Activated naive CD4-positive, alpha-beta T cell treated with anti-CD3 and anti-CD28 coated beads for 36 hours (primary cell): ENCODE measurements around the gene BICC1. TPM values are rescaled to one million over a fixed set of nuclear protein-coding genes. Genes with fewer than 3 reads are reported as not detected.

Experiments used
- CTCF ChIA-PET: fragments of 350-600 bp; sonication (Branson Sonifier 250); formaldehyde crosslinking; loops from one replicate; lab custom pipeline; 2021; ENCODE audit warnings: antibody characterized with exemption; lab: Charles Lee
- DNase-seq: peaks from one replicate; pipeline ENCODE4 v3.0.0-alpha.2; 2020
- H3K27ac Mint-ChIP-seq: one replicate; pipeline ENCODE4 v1.8.0; 2021; ENCODE audit warnings: mild to moderate bottlenecking, mixed read lengths
- H3K27me3 Mint-ChIP-seq: one replicate; pipeline ENCODE4 v1.8.0; 2021; ENCODE audit warnings: low read depth, mixed read lengths
- H3K36me3 Mint-ChIP-seq: one replicate; pipeline ENCODE4 v1.8.0; 2021; ENCODE audit warnings: low read depth, mixed read lengths
- H3K4me1 Mint-ChIP-seq: one replicate; pipeline ENCODE4 v1.8.0; 2021; ENCODE audit warnings: low read depth, mixed read lengths
- H3K4me3 Mint-ChIP-seq: one replicate; pipeline ENCODE4 v1.8.0; 2021; ENCODE audit warnings: mild to moderate bottlenecking, moderate library complexity, mixed read lengths
- H3K9me3 Mint-ChIP-seq: one replicate; pipeline ENCODE4 v1.8.0; 2021; ENCODE audit warnings: mixed read lengths
- intact Hi-C: fragments of 100-400 bp; cut with micrococcal nuclease; formaldehyde crosslinking; loops from one replicate; pipeline ENCODE4 v1.15.1; 2023
- total RNA-seq, 2 experiments: library from RNA; stranded (reverse); gene quantifications; one replicate each; pipeline ENCODE4 v1.2.3, GENCODE V29; 2021

The BICC1 gene
- total RNA-seq, 2 experiments from 2014 or later = not detected

- intact Hi-C loops = no loop called here
- Mint-ChIP-seq H3K9me3 (no peaks in the 10 kb centered on the region), H3K4me1 (no peaks in the 10 kb centered on the region), H3K36me3 (no peaks in the 10 kb centered on the region), H3K27ac (no peak overlapping the region), H3K27me3 (peaks cover 2% of the 10 kb centered on the region), H3K4me3 (no peak overlapping the region)
- DNase-seq = no peak
- CTCF ChIA-PET = no interaction called here
Observed at GRCh38 chr10:58802047-58802446, 289.4 kb downstream of the BICC1 start.

GRCh38 chr10:58806323-58806722 is 293.7 kb downstream of the BICC1 start:
- no peaks in the 10 kb centered on the region for H3K9me3 Mint-ChIP-seq
- DNase-seq = no peak
- CTCF ChIA-PET = no interaction called here
- H3K4me3 Mint-ChIP-seq = no peak overlapping the region
- H3K27ac Mint-ChIP-seq = no peak overlapping the region
- H3K36me3 Mint-ChIP-seq = no peaks in the 10 kb centered on the region
- intact Hi-C loops = no loop called here
- peaks cover 4% of the 10 kb centered on the region for H3K27me3 Mint-ChIP-seq
- no peaks in the 10 kb centered on the region for H3K4me1 Mint-ChIP-seq

- peaks cover 3% of the 10 kb centered on the region for H3K27me3 Mint-ChIP-seq
- DNase-seq = no peak
- no peaks in the 10 kb centered on the region for H3K36me3 Mint-ChIP-seq
- H3K27ac Mint-ChIP-seq = no peak overlapping the region
- no peaks in the 10 kb centered on the region for H3K4me1 Mint-ChIP-seq
- intact Hi-C loops = no loop called here
- CTCF ChIA-PET = no interaction called here
- H3K4me3 Mint-ChIP-seq = no peak overlapping the region
- no peaks in the 10 kb centered on the region for H3K9me3 Mint-ChIP-seq
Observed at GRCh38 chr10:58806970-58807628, 294.4 kb downstream of the BICC1 start.

GRCh38 chr10:58807629-58808022 is 295.0 kb downstream of the BICC1 start:
- peaks cover 3% of the 10 kb centered on the region for H3K27me3 Mint-ChIP-seq
- no peak overlapping the region for H3K4me3 Mint-ChIP-seq
- H3K36me3 Mint-ChIP-seq = no peaks in the 10 kb centered on the region
- intact Hi-C loops = no loop called here
- no peaks in the 10 kb centered on the region for H3K4me1 Mint-ChIP-seq
- DNase-seq = no peak
- CTCF ChIA-PET = no interaction called here
- H3K27ac Mint-ChIP-seq = no peak overlapping the region
- no peaks in the 10 kb centered on the region for H3K9me3 Mint-ChIP-seq

GRCh38 chr10:58810751-58811150 is 298.1 kb downstream of the BICC1 start:
- intact Hi-C loops = no loop called here
- Mint-ChIP-seq H3K27ac (no peak overlapping the region), H3K9me3 (no peaks in the 10 kb centered on the region), H3K27me3 (peaks cover 3% of the 10 kb centered on the region), H3K4me3 (no peak overlapping the region), H3K4me1 (no peaks in the 10 kb centered on the region), H3K36me3 (no peaks in the 10 kb centered on the region)
- CTCF ChIA-PET = no interaction called here
- DNase-seq = no peak

GRCh38 chr10:58813573-58813972 is 300.9 kb downstream of the BICC1 start:
- no peak overlapping the region for H3K27ac Mint-ChIP-seq
- no peaks in the 10 kb centered on the region for H3K4me1 Mint-ChIP-seq
- no peak overlapping the region for H3K4me3 Mint-ChIP-seq

GRCh38 chr10:58817201-58817846 is 304.7 kb downstream of the BICC1 start:
- no peak for DNase-seq
- Mint-ChIP-seq H3K36me3 (no peaks in the 10 kb centered on the region), H3K27me3 (no peaks in the 10 kb centered on the region), H3K4me1 (no peaks in the 10 kb centered on the region), H3K27ac (no peak overlapping the region), H3K9me3 (no peaks in the 10 kb centered on the region), H3K4me3 (no peak overlapping the region)
- CTCF ChIA-PET = no interaction called here
- intact Hi-C loops = no loop called here

More at GRCh38 chr10:58813573-58813972, 300.9 kb downstream of the BICC1 start:
- Mint-ChIP-seq H3K36me3 (no peaks in the 10 kb centered on the region), H3K9me3 (no peaks in the 10 kb centered on the region), H3K27me3 (peaks cover 2% of the 10 kb centered on the region)
- no peak for DNase-seq
- CTCF ChIA-PET = no interaction called here
- intact Hi-C loops = no loop called here

GRCh38 chr10:58818900-58819299 is 306.2 kb downstream of the BICC1 start:
- Mint-ChIP-seq H3K9me3 (no peaks in the 10 kb centered on the region), H3K4me3 (no peak overlapping the region), H3K4me1 (no peaks in the 10 kb centered on the region), H3K27ac (no peak overlapping the region), H3K27me3 (no peaks in the 10 kb centered on the region), H3K36me3 (no peaks in the 10 kb centered on the region)
- CTCF ChIA-PET = no interaction called here
- intact Hi-C loops = no loop called here
- DNase-seq = no peak

- CTCF ChIA-PET = no interaction called here
- peaks cover 1% of the 10 kb centered on the region for H3K27me3 Mint-ChIP-seq
- no peaks in the 10 kb centered on the region for H3K36me3 Mint-ChIP-seq
- no peak for DNase-seq
- no peak overlapping the region for H3K27ac Mint-ChIP-seq
- H3K4me3 Mint-ChIP-seq = no peak overlapping the region
- intact Hi-C loops = no loop called here
- H3K4me1 Mint-ChIP-seq = no peaks in the 10 kb centered on the region
- H3K9me3 Mint-ChIP-seq = no peaks in the 10 kb centered on the region
Observed at GRCh38 chr10:58820386-58820785, 307.7 kb downstream of the BICC1 start.

GRCh38 chr10:58820861-58821751 is 308.4 kb downstream of the BICC1 start:
- DNase-seq = no peak
- H3K27me3 Mint-ChIP-seq = peaks cover 1% of the 10 kb centered on the region
- no peak overlapping the region for H3K27ac Mint-ChIP-seq
- H3K36me3 Mint-ChIP-seq = no peaks in the 10 kb centered on the region
- no peak overlapping the region for H3K4me3 Mint-ChIP-seq
- H3K9me3 Mint-ChIP-seq = no peaks in the 10 kb centered on the region
- CTCF ChIA-PET = no interaction called here
- intact Hi-C loops = no loop called here
- no peaks in the 10 kb centered on the region for H3K4me1 Mint-ChIP-seq

- CTCF ChIA-PET = no interaction called here
- Mint-ChIP-seq H3K27ac (no peak overlapping the region), H3K9me3 (no peaks in the 10 kb centered on the region), H3K36me3 (no peaks in the 10 kb centered on the region), H3K4me1 (no peaks in the 10 kb centered on the region), H3K4me3 (no peak overlapping the region), H3K27me3 (peaks cover 1% of the 10 kb centered on the region)
- intact Hi-C loops = no loop called here
- no peak for DNase-seq
Observed at GRCh38 chr10:58821752-58822056, 309.0 kb downstream of the BICC1 start.

GRCh38 chr10:58823983-58824382 is 311.3 kb downstream of the BICC1 start:
- DNase-seq = no peak
- no peaks in the 10 kb centered on the region for H3K9me3 Mint-ChIP-seq
- H3K4me3 Mint-ChIP-seq = no peak overlapping the region
- intact Hi-C loops = no loop called here
- no peak overlapping the region for H3K27ac Mint-ChIP-seq
- CTCF ChIA-PET = no interaction called here
- no peaks in the 10 kb centered on the region for H3K4me1 Mint-ChIP-seq
- no peaks in the 10 kb centered on the region for H3K36me3 Mint-ChIP-seq
- peaks cover 1% of the 10 kb centered on the region for H3K27me3 Mint-ChIP-seq

GRCh38 chr10:58824396-58824795 is 311.7 kb downstream of the BICC1 start:
- no peak overlapping the region for H3K27ac Mint-ChIP-seq
- H3K36me3 Mint-ChIP-seq = no peaks in the 10 kb centered on the region
- peaks cover 1% of the 10 kb centered on the region for H3K27me3 Mint-ChIP-seq
- CTCF ChIA-PET = no interaction called here
- DNase-seq = no peak
- no peaks in the 10 kb centered on the region for H3K9me3 Mint-ChIP-seq
- intact Hi-C loops = no loop called here
- no peaks in the 10 kb centered on the region for H3K4me1 Mint-ChIP-seq
- H3K4me3 Mint-ChIP-seq = no peak overlapping the region
